Lower lobe of right lung (tissue), 2 donors: ENCODE results near the gene ASB9. TPM values are rescaled to one million over a fixed set of nuclear protein-coding genes. Genes with fewer than 3 reads are reported as not detected.

ENCODE experiments used
- ATAC-seq, 2 donors: fragments of 200-7000 bp; cut with Tn5 transposase; one replicate each; pipeline ENCODE4 v1.9.1; 2020 to 2022; ENCODE audit warnings: mild to moderate bottlenecking in 2 of 2, moderate library complexity in 2 of 2
- DNase-seq: peaks from one replicate; pipeline ENCODE4 v3.0.0-alpha.2; 2020
- H3K27ac ChIP-seq: fragments of 200-600 bp; one replicate; pipeline ENCODE4 v1.8.0; 2022
- H3K27me3 ChIP-seq: fragments of 200-600 bp; one replicate; pipeline ENCODE4 v1.8.0; 2022; ENCODE audit warnings: low read depth
- H3K36me3 ChIP-seq: fragments of 200-600 bp; one replicate; pipeline ENCODE4 v1.8.0; 2022; ENCODE audit warnings: mild to moderate bottlenecking
- H3K4me1 ChIP-seq: fragments of 200-600 bp; one replicate; pipeline ENCODE4 v1.8.0; 2022
- H3K4me3 ChIP-seq: fragments of 200-600 bp; one replicate; pipeline ENCODE4 v1.8.0; 2022; ENCODE audit warnings: mild to moderate bottlenecking
- H3K9me3 ChIP-seq: fragments of 200-600 bp; one replicate; pipeline ENCODE4 v1.8.0; 2022
- intact Hi-C: fragments of 100-400 bp; cut with DNase I; formaldehyde crosslinking; loops from one replicate; pipeline ENCODE4 v1.11.0; 2022
- total RNA-seq: library from RNA; stranded (reverse); fragmentation: NEBNext Ultra II Directional; extraction: Animal tissue kit (Norgen Biotek cat#: 25700); gene quantifications from one replicate; pipeline ENCODE4 v1.2.1, GENCODE V29; 2021
- TF ChIP-seq, protein P1 (sequence below): fragments of 200-600 bp; IDR thresholded peaks from one replicate; pipeline ENCODE4 v1.8.0; 2022; ENCODE audit warnings: antibody characterized with exemption, mild to moderate bottlenecking
- donor health status: DM: no; HTN: yes; CAD: no; lungs with severe emphysema.

The ASB9 gene
- total RNA-seq, 1 donor from 2014 or later, result 6.0 TPM

DNA sequence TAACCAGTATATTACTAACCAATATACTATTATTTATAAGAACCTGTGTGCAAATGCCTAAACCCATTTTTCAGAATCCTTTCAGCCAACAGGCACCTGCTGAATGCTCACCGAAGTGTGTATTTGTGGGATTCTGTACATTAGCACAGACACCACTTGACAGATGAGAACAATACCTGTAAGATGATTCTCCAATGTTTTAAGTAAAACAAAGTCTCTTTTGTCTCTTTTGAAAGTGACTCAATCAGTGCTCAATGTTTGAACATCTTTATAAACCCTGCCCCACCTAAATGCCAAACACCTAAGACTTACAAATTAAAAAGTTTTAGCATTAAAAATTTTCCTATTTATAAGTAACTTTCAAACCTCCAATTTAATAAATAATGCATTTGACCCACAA, 763 bp downstream of the ASB9 start:
- no peak overlapping the region for H3K4me3 ChIP-seq
- TF ChIP-seq, protein P1, sequence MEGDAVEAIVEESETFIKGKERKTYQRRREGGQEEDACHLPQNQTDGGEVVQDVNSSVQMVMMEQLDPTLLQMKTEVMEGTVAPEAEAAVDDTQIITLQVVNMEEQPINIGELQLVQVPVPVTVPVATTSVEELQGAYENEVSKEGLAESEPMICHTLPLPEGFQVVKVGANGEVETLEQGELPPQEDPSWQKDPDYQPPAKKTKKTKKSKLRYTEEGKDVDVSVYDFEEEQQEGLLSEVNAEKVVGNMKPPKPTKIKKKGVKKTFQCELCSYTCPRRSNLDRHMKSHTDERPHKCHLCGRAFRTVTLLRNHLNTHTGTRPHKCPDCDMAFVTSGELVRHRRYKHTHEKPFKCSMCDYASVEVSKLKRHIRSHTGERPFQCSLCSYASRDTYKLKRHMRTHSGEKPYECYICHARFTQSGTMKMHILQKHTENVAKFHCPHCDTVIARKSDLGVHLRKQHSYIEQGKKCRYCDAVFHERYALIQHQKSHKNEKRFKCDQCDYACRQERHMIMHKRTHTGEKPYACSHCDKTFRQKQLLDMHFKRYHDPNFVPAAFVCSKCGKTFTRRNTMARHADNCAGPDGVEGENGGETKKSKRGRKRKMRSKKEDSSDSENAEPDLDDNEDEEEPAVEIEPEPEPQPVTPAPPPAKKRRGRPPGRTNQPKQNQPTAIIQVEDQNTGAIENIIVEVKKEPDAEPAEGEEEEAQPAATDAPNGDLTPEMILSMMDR, result no peak
- H3K4me1 ChIP-seq, result no peaks in the 10 kb centered on the region
- H3K27ac ChIP-seq, result peak overlapping the region; percentile 64
- ATAC-seq (no peak), DNase-seq (no peak)
- H3K36me3 ChIP-seq, result no peaks in the 10 kb centered on the region
- H3K27me3 ChIP-seq, result no peaks in the 10 kb centered on the region
- intact Hi-C loops, result no loop called here
- no peaks in the 10 kb centered on the region for H3K9me3 ChIP-seq

DNA sequence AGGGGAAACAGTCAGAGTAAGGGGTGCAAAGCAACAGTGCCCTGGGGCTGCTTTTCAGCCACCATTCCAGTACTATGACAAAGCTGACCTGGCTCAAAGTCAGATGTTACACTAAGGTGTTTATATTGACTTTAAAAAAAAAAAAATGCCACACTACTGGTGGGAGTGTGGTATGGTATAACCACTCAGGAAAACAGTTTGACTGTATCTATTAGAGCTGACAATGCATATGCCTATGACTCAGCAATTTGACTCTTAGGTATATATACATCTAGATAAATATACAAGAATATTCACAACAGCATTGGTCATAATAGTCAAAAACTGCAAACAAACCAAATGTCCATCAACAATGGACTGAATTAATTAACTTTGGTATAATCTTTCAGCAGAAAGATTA, 15.0 kb downstream of the ASB9 start:
- no peaks in the 10 kb centered on the region for H3K36me3 ChIP-seq
- H3K4me1 ChIP-seq, result no peaks in the 10 kb centered on the region
- no peak overlapping the region for H3K4me3 ChIP-seq
- H3K27ac ChIP-seq, result no peak overlapping the region
- H3K27me3 ChIP-seq, result no peaks in the 10 kb centered on the region
- intact Hi-C loops, result no loop called here
- H3K9me3 ChIP-seq, result no peaks in the 10 kb centered on the region
- DNase-seq (no peak), ATAC-seq (no peak)
- TF ChIP-seq, protein P1, result no peak

DNA sequence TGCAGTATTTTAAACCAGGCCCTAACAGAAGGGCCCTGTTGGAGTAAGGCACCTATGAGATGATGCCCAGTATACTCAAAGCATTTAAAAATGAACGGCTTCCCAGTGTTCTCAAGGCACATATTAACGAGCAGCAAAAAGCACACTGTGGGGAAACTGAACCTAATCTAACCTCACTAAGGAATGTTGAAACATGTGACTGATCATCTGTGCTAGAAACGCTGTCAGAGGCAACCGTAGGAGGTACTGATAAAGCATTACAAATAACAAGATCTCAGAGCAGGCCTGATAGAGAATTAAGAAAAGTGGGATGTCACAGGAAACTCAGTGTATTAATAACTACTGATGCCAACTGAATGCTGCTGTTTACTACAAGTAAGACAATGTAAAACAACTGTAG, 24.0 kb downstream of the ASB9 start:
- intact Hi-C loops, result no loop called here
- ATAC-seq, result no peak
- Histone ChIP-seq H3K4me3 (no peak overlapping the region), H3K27me3 (no peaks in the 10 kb centered on the region), H3K27ac (no peak overlapping the region), H3K4me1 (no peaks in the 10 kb centered on the region), H3K9me3 (no peaks in the 10 kb centered on the region), H3K36me3 (no peaks in the 10 kb centered on the region)
- TF ChIP-seq, protein P1, result no peak
- DNase-seq, result no peak

DNA sequence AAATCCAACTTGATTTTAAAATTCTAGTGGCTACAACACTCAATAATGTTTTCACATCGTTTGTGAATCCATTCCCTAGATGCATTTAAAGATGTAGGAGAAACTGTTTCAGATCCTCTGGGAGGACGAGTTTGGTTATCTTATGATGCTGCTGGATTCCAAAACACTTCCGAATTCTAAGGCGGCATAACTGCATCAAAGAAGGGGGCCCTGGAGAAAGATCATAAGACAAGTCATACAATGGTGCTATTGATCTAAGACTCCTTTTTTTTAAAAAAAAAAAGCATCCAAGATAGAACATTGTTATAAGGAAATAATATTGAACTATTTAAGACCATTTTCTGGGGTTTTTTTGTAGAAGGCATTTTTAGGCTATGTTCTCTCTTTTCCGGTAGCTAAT, 25.5 kb downstream of the ASB9 start:
- H3K4me3 ChIP-seq, result no peak overlapping the region
- DNase-seq, result no peak
- H3K27me3 ChIP-seq, result no peaks in the 10 kb centered on the region
- H3K9me3 ChIP-seq, result no peaks in the 10 kb centered on the region
- H3K4me1 ChIP-seq, result no peaks in the 10 kb centered on the region
- no peaks in the 10 kb centered on the region for H3K36me3 ChIP-seq
- ATAC-seq, result no peak
- TF ChIP-seq, protein P1, result no peak
- intact Hi-C loops, result no loop called here
- no peak overlapping the region for H3K27ac ChIP-seq

DNA sequence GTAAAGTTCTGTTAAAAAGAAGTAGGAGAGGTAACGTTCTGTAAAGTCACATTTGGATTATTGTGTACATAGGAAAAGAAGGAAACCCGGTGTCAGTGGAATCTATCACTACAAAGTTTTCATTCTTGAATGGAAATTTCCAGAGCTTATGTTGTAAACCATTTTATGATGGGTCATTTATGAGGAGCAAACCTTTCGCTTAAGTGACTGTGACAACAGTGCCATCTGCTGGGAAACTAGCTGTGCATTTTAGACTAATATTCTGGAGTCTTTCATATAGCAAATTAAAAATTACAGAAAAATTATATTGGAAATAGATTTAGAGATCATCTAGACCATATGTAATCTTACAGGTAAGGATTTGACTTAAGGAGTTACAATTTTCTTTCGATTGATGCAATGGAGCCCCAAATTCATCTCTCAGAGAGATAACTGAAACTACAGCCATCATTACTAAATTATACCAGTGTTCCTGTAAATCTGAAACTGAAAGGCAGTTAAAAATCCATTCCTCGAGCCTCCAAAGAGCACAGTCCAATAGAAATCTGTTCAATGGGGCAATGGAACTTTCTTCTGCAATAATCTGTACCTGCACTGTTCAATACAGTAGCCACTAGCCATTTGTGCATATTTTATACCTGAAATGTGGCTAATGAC, 26.9 kb downstream of the ASB9 start:
- H3K4me3 ChIP-seq, result no peak overlapping the region
- intact Hi-C loops, result no loop called here
- no peaks in the 10 kb centered on the region for H3K36me3 ChIP-seq
- no peaks in the 10 kb centered on the region for H3K27me3 ChIP-seq
- no peaks in the 10 kb centered on the region for H3K4me1 ChIP-seq
- H3K9me3 ChIP-seq, result no peaks in the 10 kb centered on the region
- ATAC-seq (no peak), DNase-seq (no peak)
- no peak overlapping the region for H3K27ac ChIP-seq
- TF ChIP-seq, protein P1, result peak; percentile 38

DNA sequence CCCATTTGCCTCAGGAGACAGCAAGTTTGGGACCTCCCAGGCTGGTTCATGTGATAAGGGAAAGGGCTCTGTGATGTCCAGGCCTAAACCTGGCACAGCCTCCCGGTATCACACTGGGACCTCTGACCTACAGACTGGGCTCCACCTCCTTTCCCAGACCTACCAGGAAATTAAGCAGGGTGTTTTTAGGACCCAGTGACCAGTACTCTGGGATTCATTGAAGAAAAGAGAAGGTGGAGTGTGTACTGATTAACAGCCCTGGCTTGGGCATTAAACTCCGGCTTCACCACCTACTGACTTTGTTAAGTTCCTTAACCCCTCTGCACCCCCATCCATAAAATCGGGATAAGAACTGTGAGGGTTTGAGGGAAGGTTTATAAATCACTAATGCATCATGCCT, 28.6 kb downstream of the ASB9 start:
- ATAC-seq (no peak), DNase-seq (no peak)
- H3K36me3 ChIP-seq, result no peaks in the 10 kb centered on the region
- intact Hi-C loops, result no loop called here
- no peaks in the 10 kb centered on the region for H3K27me3 ChIP-seq
- TF ChIP-seq, protein P1, result no peak
- H3K27ac ChIP-seq, result no peak overlapping the region
- no peak overlapping the region for H3K4me3 ChIP-seq
- no peaks in the 10 kb centered on the region for H3K4me1 ChIP-seq
- H3K9me3 ChIP-seq, result no peaks in the 10 kb centered on the region
